ENCODE results near the gene TMEM114. TPM values are rescaled to one million over a fixed set of nuclear protein-coding genes. Genes with fewer than 3 reads are reported as not detected.

Gene TMEM114
- total RNA-seq, 4 donors from 2014 or later, result not detected

DNA sequence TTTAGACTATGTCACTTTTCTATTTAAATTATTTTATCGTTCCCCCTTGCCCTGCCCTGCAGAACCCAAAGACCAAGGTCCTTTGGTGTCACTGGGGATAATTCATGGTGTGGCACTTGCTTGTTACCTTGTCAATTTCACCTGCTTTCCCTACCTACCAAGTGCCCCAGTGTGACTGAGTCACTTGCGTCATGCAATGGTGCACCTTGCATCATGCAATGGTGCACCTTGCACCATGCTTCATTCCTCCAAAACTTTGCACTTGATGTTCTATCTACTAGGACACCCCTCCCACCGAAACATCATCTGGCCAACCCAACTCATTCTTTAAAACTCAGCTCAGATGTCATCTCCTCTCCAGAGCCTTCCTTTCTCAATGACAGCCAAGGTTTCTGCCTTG, 47.1 kb downstream of the TMEM114 start:
- peaks cover 0 to 9% (median 0%) of the 10 kb centered on the region in 4 donors for H3K4me1 ChIP-seq
- no peak overlapping the region for H3K27ac ChIP-seq
- H3K4me3 ChIP-seq, result no peak overlapping the region
- no peaks in the 10 kb centered on the region for H3K27me3 ChIP-seq
- H3K36me3 ChIP-seq, result no peaks in the 10 kb centered on the region
- TF ChIP-seq, protein P1, sequence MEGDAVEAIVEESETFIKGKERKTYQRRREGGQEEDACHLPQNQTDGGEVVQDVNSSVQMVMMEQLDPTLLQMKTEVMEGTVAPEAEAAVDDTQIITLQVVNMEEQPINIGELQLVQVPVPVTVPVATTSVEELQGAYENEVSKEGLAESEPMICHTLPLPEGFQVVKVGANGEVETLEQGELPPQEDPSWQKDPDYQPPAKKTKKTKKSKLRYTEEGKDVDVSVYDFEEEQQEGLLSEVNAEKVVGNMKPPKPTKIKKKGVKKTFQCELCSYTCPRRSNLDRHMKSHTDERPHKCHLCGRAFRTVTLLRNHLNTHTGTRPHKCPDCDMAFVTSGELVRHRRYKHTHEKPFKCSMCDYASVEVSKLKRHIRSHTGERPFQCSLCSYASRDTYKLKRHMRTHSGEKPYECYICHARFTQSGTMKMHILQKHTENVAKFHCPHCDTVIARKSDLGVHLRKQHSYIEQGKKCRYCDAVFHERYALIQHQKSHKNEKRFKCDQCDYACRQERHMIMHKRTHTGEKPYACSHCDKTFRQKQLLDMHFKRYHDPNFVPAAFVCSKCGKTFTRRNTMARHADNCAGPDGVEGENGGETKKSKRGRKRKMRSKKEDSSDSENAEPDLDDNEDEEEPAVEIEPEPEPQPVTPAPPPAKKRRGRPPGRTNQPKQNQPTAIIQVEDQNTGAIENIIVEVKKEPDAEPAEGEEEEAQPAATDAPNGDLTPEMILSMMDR (IDR thresholded peaks at IDR 0.05), result no peak
- no peak for TF ChIP-seq POLR2A (IDR thresholded peaks at IDR 0.05)
- H3K9me3 ChIP-seq, result no peaks in the 10 kb centered on the region
- DNase-seq, result no peak

DNA sequence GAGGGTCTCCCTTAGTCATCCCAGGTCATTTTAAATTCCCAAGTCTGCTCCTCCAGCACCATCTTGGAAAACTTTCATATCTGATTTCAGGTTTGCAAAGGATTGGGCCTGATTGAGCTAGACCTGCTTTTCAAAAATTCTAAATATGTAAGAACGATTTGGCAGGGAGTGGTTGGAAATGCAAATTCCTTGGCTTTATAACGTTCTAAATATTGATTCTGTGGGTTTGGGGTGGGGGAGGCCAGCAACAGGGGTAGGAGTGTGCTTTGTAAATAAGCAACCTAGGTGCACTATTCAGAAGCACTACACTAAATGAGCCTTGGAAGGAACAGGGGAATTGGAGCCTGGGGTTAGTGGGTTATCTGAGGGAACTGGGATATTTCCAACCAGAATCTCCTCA, 47.9 kb downstream of the TMEM114 start:
- no peak overlapping the region for H3K27ac ChIP-seq
- H3K9me3 ChIP-seq, result no peaks in the 10 kb centered on the region
- DNase-seq, result no peak
- no peaks in the 10 kb centered on the region for H3K36me3 ChIP-seq
- no peak overlapping the region for H3K4me3 ChIP-seq
- no peaks in the 10 kb centered on the region for H3K27me3 ChIP-seq
- peaks cover 0 to 9% (median 0%) of the 10 kb centered on the region in 4 donors for H3K4me1 ChIP-seq
- no peak for TF ChIP-seq POLR2A (IDR thresholded peaks at IDR 0.05)
- TF ChIP-seq, protein P1 (IDR thresholded peaks at IDR 0.05), result no peak

DNA sequence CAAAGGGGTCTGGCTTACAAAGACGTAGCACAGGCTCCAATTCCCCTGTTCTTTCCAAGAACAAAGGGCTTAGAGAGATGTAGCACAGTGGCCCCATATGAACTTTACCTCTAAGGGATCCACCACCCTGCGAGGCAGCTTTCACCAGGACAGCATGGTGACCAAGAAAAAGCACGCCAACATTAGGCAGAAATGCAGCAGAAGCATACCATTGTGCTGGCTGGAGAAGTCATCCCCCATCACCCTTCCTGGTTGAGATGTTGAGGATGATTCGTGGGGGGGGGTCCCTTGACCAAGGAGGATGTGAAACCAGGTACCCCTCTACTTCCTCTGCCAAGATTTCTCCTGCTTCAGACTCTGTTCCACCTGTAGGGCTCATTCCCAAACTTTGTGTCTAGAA, 48.4 kb downstream of the TMEM114 start:
- Histone ChIP-seq H3K27ac (no peak overlapping the region), H3K27me3 (no peaks in the 10 kb centered on the region), H3K4me3 (no peak overlapping the region), H3K9me3 (no peaks in the 10 kb centered on the region), H3K36me3 (no peaks in the 10 kb centered on the region), H3K4me1 (peaks cover 0 to 6% (median 0%) of the 10 kb centered on the region in 4 donors)
- no peak for DNase-seq
- TF ChIP-seq, protein P1 (IDR thresholded peaks at IDR 0.05), result no peak
- no peak for TF ChIP-seq POLR2A (IDR thresholded peaks at IDR 0.05)

DNA sequence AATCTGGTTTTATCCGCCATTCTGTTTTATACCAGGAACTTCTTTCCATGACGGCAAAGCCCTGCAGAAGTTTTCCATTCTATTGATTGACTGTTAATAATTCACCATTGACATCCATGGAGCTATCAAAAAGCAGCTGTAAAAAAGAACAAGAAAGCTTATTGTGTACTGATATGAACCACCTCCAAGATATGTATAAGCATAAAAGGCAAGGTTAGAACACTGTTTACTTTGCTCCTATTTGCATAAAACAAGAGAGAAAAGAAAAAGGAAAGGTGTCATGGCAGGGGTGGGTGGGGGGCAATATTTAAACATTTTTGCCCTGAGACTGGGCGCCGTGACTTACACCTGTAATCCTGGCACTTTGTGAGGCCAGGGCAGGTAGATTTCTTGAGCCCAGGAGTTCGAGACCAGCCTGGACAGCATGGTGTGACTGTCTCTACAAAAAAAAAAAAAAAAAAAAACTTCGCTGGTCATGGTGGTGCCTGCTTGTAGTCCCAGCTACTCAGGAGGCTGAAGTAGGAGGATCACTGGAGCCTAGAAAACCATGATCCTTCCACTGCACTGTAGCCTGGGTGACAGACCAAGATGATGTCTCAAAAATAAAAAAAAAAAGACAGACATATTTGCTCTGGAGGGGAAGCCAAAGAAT, 52.5 kb downstream of the TMEM114 start:
- DNase-seq, result no peak

DNA sequence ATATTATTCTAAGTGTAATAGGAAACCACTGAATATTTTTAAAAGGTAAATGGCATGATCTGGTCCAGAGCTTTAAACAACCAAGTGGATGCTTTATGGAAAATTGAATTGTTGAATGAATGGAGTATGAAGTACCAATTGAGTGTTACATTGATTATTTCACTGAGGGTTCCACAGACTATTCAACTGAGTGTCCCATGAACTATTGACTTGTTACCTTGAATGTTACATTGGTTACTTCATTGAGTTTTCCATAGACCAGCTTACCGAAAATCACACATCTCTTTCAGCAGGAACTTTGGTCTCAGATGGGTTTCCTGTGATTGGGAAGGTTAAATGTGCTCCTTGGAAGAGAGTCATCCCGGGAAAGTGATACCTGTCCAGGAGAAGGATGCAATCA, 56.8 kb downstream of the TMEM114 start:
- TF ChIP-seq, protein P1 (IDR thresholded peaks at IDR 0.05), result no peak
- no peak for TF ChIP-seq POLR2A (IDR thresholded peaks at IDR 0.05)
- H3K36me3 ChIP-seq, result no peaks in the 10 kb centered on the region

More for the DNA sequence above, 52.5 kb downstream of the TMEM114 start:
- no peak overlapping the region for H3K4me3 ChIP-seq
- H3K4me1 ChIP-seq, result no peaks in the 10 kb centered on the region
- peak overlapping the region in 1 of 4 donors; percentile 55 for H3K27ac ChIP-seq
- TF ChIP-seq, protein P1 (IDR thresholded peaks at IDR 0.05), result no peak
- no peak for TF ChIP-seq POLR2A (IDR thresholded peaks at IDR 0.05)
- no peaks in the 10 kb centered on the region for H3K36me3 ChIP-seq
- H3K27me3 ChIP-seq, result no peaks in the 10 kb centered on the region
- no peaks in the 10 kb centered on the region for H3K9me3 ChIP-seq

More for the DNA sequence above, 56.8 kb downstream of the TMEM114 start:
- Histone ChIP-seq H3K4me1 (no peaks in the 10 kb centered on the region), H3K9me3 (no peaks in the 10 kb centered on the region), H3K4me3 (no peak overlapping the region), H3K27ac (no peak overlapping the region), H3K27me3 (no peaks in the 10 kb centered on the region)
- DNase-seq, result no peak
